Coronary artery (tissue), 2 donors: Measurements from ENCODE around the gene TIA1.

Experiments used
- DNase-seq: peaks from one replicate; pipeline ENCODE4 v3.0.0-alpha.2; 2017; ENCODE audit warnings: low spot score
- H3K27ac ChIP-seq, 2 donors: fragments of 200-600 bp; sonication (generic); one replicate each; pipeline ENCODE4 v1.5.1; 2016 to 2019
- H3K4me3 ChIP-seq: fragments of 200-600 bp; sonication (generic); 2 replicates; pipeline ENCODE4 v1.5.1; 2016; ENCODE audit warnings: mild to moderate bottlenecking, moderate library complexity
- CTCF ChIP-seq: fragments of 200-600 bp; sonication (generic); IDR thresholded peaks from one replicate; pipeline ENCODE4 v1.5.1; 2019; ENCODE audit warnings: antibody characterized with exemption

TIA1 gene

GRCh38 chr2:70212298-70212932, 36.0 kb downstream of the TIA1 start:
- DNase-seq, result no peak
- no peak overlapping the region for H3K4me3 ChIP-seq
- TF ChIP-seq CTCF, result no peak
- H3K27ac ChIP-seq, result no peak overlapping the region

GRCh38 chr2:70211595-70211994, 36.8 kb downstream of the TIA1 start:
- Histone ChIP-seq H3K4me3 (no peak overlapping the region), H3K27ac (no peak overlapping the region)
- TF ChIP-seq CTCF, result no peak
- no peak for DNase-seq

GRCh38 chr2:70204452-70204851, 44.0 kb downstream of the TIA1 start:
- no peak for DNase-seq
- no peak overlapping the region for H3K4me3 ChIP-seq
- TF ChIP-seq CTCF, result no peak
- H3K27ac ChIP-seq, result no peak overlapping the region

- Histone ChIP-seq H3K4me3 (no peak overlapping the region), H3K27ac (no peak overlapping the region)
- DNase-seq, result no peak
- no peak for TF ChIP-seq CTCF
These were observed 45.3 kb downstream of the TIA1 start for GRCh38 chr2:70203086-70203485.

- no peak for TF ChIP-seq CTCF
- H3K27ac ChIP-seq, result no peak overlapping the region
- H3K4me3 ChIP-seq, result no peak overlapping the region
- no peak for DNase-seq
These were observed 46.1 kb downstream of the TIA1 start for GRCh38 chr2:70202236-70202806.

GRCh38 chr2:70201831-70202230, 46.6 kb downstream of the TIA1 start:
- H3K27ac ChIP-seq, result no peak overlapping the region
- no peak overlapping the region for H3K4me3 ChIP-seq
- TF ChIP-seq CTCF, result no peak
- no peak for DNase-seq

GRCh38 chr2:70201225-70201768, 47.1 kb downstream of the TIA1 start:
- H3K27ac ChIP-seq, result no peak overlapping the region
- no peak for DNase-seq
- no peak overlapping the region for H3K4me3 ChIP-seq
- no peak for TF ChIP-seq CTCF
